ENCODE data around the gene HCFC1R1.

Gene HCFC1R1

DNA sequence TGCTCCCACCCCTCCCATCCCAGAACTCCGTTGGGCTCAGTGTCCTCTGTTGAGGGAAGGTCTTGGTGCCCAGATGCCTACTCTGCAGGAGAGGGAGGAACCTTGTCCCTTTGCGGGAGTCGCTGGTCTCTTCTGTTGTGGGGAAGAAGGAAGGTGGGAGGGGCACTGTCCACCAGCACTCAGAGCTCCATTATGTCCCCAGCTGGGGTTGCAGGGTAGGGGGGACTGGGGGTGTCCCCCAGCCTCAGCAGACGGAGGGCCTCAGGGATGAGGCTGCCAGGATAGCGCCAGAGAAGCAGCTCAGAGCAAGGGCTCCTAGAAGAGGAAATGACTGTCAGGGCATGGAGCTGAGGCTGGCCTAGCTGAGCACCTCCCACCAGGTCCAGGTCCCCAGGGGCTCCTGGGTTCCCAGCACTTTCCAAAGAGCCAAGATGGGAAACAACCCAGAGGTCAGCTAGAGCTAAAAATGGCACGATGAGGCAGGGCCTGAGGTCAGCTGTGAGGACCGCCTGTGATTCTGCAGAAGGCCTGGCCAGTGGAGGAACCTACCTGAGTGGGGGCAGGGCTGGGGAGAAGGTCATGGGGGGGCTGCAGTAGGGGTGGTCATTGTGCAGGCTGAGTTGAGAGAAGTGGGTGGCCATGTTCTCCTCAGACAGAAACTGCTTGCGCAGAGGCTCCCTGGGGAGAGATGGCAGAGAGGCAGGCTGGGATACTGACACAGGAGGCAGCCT lies 893 bp downstream of the HCFC1R1 start:
- DNase-seq, result peak in 1 of 2 experiments; percentile 46
- no peak for TF ChIP-seq GATA1 (IDR thresholded peaks at IDR 0.05; ENCODE audit: low read depth, low read length)
- no peak for TF ChIP-seq POLR2A (IDR thresholded peaks at IDR 0.05; ENCODE audit: low read length)

DNA sequence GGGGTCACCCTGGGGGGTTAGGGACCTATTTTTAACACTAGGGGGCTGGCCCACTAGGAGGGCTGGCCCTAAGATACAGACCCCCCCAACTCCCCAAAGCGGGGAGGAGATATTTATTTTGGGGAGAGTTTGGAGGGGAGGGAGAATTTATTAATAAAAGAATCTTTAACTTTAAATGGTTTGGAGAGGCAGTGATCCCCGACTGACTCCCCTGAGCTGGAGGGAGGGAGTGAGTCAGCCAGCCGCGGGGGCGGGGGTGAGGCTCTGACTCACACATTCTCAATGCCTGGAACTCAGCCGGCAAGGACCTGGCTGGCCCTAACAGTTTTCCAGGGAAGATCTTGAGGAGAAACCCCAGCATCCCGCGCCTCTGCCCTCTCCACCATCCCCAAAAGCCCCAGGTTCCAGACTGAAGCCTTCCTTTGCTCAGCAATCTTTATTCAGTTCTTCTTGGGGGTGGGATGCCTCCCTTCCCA lies 1.5 kb downstream of the HCFC1R1 start:
- TF ChIP-seq GATA1 (IDR thresholded peaks at IDR 0.05; ENCODE audit: low read depth, low read length) (no peak), POLR2A (IDR thresholded peaks at IDR 0.05; ENCODE audit: low read length) (no peak)
- peak; percentile 75 to 91 for DNase-seq

DNA sequence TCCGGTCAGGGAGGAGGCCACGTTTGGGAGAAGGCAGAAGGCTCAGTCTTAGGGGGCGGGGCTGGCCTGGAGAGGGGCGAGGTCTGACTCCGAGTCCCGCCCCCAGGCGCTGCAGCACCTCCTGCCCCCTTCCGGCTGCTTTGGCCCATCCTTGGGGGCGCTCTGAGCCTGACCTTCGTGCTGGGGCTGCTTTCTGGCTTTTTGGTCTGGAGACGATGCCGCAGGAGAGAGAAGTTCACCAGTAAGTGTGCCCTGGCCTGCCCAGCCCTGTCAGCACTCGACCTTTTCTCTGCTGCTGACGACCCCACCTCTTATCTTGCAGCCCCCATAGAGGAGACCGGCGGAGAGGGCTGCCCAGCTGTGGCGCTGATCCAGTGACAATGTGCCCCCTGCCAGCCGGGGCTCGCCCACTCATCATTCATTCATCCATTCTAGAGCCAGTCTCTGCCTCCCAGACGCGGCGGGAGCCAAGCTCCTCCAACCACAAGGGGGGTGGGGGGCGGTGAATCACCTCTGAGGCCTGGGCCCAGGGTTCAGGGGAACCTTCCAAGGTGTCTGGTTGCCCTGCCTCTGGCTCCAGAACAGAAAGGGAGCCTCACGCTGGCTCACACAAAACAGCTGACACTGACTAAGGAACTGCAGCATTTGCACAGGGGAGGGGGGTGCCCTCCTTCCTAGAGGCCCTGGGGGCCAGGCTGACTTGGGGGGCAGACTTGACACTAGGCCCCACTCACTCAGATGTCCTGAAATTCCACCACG lies 2.1 kb downstream of the HCFC1R1 start:
- TF ChIP-seq POLR2A (IDR thresholded peaks at IDR 0.05; ENCODE audit: low read length), result no peak
- TF ChIP-seq GATA1 (IDR thresholded peaks at IDR 0.05; ENCODE audit: low read depth, low read length), result no peak
- DNase-seq, result peak; percentile 83 to 87

DNA sequence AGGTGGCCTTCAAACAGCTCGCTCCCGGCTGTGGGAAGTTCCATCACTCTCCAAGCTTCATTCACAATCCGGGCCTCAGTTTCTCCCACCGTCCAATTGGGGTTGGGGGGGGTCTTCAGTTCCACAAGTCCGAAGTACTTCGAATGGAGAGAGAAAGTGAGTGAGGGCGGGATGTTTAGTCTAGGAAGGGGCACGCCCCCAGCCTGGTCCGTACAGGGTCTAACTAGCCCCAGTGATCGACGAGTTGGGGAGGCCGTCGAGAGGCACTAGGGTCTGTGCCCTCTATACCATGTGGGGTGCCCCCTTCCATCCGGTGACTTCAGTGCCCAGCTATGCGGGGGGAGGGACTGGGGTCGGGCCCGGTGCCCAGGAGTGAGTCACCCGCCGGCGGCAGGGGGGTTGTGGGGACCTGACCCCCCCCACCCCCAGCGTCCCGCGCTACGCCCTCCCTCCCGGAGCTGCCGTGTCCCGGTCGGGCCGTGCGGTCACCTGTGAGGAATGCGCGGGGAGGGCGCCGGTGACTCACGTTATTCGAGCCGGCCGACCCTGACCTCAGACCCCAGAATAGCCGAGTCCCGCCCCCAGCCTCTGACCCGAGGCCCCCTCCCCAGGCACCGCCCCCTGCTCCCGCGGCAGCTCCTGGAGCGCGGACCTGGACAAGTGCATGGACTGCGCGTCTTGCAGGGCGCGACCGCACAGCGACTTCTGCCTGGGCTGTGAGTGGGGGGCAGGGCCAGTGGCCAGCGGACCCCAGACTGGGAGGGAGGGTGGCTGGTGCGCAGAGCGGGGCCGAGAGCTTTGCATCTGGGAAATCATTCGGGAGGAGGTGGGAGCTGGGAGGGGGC lies 2.9 kb downstream of the HCFC1R1 start:
- peak; percentile 69 to 84 for DNase-seq
- TF ChIP-seq POLR2A (IDR thresholded peaks at IDR 0.05; ENCODE audit: low read length) (peak; percentile 45), GATA1 (IDR thresholded peaks at IDR 0.05; ENCODE audit: low read depth, low read length) (no peak)

DNA sequence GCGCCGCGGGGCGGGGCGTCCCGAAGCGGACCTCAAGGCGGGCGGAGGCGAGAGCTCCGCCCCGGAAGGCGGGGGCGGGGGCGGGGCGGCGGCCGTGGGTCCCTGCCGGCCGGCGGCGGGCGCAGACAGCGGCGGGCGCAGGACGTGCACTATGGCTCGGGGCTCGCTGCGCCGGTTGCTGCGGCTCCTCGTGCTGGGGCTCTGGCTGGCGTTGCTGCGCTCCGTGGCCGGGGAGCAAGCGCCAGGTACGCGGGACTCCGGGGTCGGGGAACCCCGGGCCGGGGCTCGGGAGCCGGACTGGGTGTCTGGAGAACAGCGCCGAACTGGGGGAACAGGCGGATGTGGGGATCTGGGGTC lies 3.5 kb downstream of the HCFC1R1 start, which contains the start of gene TNFRSF12A:
TNFRSF12A (plus strand) TSS at position 122 of the 357 bp plus-strand sequence; CDS start at position 152, 30 bp downstream.
- peak; percentile 73 for TF ChIP-seq POLR2A (IDR thresholded peaks at IDR 0.05; ENCODE audit: low read length)
- no peak for TF ChIP-seq GATA1 (IDR thresholded peaks at IDR 0.05; ENCODE audit: low read depth, low read length)
- peak; percentile 86 to 91 for DNase-seq

DNA sequence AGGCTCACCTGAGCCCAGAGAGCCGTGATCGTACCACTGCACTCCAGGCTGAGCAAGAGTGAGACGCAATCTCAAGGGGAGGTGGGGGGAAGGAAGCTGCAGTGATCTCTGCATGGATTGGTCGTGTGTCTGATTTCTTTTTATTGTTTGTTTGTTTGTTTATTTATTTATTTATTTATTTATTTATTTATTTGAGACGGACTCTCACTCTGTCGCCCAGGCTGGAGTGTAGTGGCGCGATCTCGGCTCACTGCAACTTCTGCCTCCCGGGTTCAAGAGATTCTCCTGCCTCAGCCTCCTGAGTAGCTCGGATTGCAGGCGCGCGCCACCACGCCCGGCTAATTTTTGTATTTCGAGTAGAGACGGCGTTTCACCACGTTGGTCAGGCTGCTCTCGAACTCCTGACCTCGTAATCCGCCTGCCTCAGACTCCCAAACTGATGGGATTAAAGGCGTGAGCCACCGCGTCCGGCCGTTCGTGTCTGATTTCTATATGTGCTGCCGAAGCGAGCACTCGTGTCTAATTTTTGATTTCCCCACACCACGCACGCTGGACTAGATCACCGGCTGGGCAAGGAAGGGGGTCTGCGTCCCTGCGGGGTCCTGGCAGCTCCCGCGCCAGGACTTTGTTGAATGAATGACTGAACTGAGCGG lies 4.0 kb downstream of the HCFC1R1 start:
- no peak for TF ChIP-seq GATA1 (IDR thresholded peaks at IDR 0.05; ENCODE audit: low read depth, low read length)
- TF ChIP-seq POLR2A (IDR thresholded peaks at IDR 0.05; ENCODE audit: low read length), result no peak
- DNase-seq, result no peak

DNA sequence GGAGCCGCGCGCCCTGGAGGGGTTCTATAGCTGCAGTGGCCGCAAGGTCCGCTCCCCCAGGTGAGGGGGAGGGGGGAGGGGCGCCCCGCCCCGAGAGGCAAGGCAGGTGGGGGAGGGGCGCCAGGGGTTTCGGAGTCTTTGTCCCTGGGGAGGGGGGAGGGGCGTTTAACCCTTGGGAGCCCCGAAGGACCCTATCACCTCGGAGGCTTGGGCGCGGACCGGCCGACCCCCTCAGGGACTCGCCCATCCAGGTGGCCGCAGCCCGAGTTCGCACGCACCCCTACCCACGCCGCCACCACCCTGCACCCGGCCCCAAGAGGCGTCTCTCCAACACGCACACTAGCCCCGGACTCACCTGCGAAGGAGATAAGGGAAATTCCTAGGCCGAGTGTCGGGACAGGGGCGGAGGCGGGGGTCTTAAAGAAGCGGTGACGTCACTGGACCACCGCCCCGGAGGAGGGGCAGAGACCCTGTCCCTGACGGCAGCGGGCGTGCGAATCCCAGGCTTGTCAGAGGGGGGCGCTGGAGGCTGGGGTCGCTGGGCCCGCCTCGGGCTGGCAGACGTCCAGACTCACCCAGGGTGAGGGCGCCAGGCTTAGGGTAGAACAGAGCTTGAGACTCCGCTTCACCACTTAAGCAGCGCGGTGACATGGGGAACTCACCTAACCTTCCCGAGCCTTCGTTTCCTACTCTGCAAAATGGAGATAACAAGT lies 5.8 kb downstream of the HCFC1R1 start, which contains the start of gene CLDN6:
CLDN6 (minus strand) TSS at position 390 of the 713 bp plus-strand sequence. CDS start 2,162 bp downstream, outside the sequence.
- peak; percentile 67 to 70 for DNase-seq
- no peak for TF ChIP-seq POLR2A (IDR thresholded peaks at IDR 0.05; ENCODE audit: low read length)
- no peak for TF ChIP-seq GATA1 (IDR thresholded peaks at IDR 0.05; ENCODE audit: low read depth, low read length)

DNA sequence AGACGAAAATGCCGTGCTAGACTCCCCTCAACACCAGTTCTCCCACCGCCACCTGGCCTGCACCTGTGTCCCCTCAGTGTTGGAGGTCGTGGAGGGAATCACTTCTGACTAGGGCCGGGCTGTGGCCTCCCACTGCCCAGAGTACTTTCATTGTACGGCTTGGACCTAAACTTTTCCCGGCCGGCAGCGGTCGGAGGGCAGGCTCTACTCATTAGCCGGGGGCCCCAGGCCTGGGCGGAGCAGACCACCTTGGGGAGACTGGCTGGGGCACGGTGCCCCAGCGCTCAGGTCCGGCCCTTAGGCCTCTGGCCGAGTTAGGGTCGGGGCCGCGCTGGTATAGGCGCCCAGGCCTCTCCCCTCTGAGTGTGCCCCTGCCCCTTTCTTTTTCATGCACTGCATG lies 6.4 kb downstream of the HCFC1R1 start:
- TF ChIP-seq GATA1 (IDR thresholded peaks at IDR 0.05; ENCODE audit: low read depth, low read length) (no peak), POLR2A (IDR thresholded peaks at IDR 0.05; ENCODE audit: low read length) (no peak)

DNA sequence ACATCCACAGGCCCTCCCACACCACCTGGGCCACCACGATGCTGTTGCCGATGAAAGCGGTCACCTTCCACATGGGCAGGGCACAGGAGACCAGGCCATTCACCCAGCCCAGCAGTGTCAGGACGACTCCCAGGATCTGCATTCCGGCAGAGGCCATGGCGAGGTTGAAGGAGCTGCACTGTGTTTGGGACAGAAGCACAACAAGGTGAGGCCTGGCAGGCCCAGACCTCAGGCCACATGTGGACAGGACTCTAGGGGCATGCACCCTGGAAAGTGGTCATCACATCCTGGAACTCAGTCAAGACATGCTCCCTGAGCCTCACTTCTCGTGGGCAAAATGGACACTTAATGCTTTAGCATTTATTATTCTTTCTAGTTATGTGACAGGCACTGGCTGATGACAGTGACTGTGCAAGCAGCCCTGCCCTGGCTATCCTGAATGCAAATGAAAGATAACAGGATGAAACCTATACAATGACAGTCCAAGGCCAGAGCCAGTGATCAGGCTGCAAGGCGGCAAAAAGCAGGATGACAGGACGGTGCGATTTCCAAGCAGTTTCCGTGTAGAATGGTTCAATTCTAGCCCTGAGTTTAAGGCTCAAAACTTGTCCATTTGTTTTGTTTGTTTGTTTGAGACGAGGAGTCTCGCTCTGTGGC lies 7.7 kb downstream of the HCFC1R1 start:
- no peak for TF ChIP-seq GATA1 (IDR thresholded peaks at IDR 0.05; ENCODE audit: low read depth, low read length)
- TF ChIP-seq POLR2A (IDR thresholded peaks at IDR 0.05; ENCODE audit: low read length), result no peak
- peak; percentile 65 to 84 for DNase-seq

More for the DNA sequence above, 6.4 kb downstream of the HCFC1R1 start:
- no peak for DNase-seq

DNA sequence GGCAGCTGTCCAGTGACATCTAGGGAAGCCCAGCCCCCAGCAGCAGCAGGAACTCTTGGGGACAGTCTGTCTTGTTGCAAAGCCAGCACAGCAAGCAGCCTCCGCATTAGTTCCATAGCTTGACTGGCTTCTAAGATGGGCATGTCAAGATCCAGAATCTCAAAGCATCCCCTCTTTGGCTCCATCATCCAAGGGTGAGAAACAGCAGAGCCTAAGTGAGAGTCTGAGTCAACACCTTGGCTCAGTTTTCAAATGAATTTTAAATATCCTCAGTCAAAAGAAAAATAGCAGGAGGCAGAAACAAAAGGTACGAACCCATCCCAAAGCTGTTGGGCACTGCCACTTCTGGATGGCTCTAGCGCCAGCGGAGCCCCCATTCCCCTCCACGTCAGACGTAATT lies 8.8 kb downstream of the HCFC1R1 start:
- DNase-seq, result no peak
- TF ChIP-seq POLR2A (IDR thresholded peaks at IDR 0.05; ENCODE audit: low read length) (no peak), GATA1 (IDR thresholded peaks at IDR 0.05; ENCODE audit: low read depth, low read length) (no peak)

DNA sequence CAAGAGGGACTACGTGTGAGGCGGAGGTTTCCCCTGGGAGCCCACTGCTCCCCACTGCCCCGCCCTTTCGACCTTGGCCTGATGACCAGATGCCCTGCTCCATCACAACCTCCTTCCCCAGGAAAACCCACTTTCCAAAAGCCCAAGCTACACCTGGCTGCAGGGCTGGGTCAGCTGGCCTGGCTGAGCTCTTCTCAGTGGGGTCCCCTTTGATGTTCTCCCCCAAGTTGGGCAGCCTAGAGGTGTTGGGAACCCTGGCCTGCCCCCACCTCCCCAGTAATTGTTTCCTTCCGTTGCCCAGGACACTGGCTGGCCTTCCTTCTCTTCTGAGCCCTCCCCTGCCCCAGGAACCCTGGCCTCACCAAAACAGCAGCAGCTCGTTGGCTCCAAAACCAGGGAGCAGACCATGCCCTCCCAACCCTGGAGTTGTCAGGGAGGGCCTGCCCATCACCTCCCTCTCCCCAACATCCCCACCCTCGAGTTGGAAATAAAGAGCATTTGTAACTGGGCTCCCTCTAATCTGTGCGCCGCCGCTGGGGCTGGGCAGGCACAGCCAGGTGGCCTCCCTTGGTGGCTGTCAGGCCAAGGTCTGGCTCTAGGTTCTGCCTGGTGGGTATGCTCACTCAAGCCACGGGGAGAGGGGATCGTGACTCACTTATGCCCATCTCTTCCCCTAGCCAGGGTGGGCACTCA lies 9.6 kb downstream of the HCFC1R1 start:
- no peak for TF ChIP-seq GATA1 (IDR thresholded peaks at IDR 0.05; ENCODE audit: low read depth, low read length)
- TF ChIP-seq POLR2A (IDR thresholded peaks at IDR 0.05; ENCODE audit: low read length), result no peak
- no peak for DNase-seq
